HG03439 (cell line): ENCODE data around the gene ELK4.

ENCODE experiments used
- ATAC-seq: cut with Tn5 transposase; IDR thresholded peaks from one replicate; pipeline ENCODE4 v1.9.1; 2021; ENCODE audit warnings: mild to moderate bottlenecking, moderate library complexity; ENCODE audit not compliant: unreplicated experiment

The ELK4 gene

GRCh38 chr1:205630651-205631009 is 1.2 kb downstream of the ELK4 start:
- no peak for ATAC-seq

GRCh38 chr1:205630241-205630640 is 1.6 kb downstream of the ELK4 start:
- ATAC-seq: no peak

- no peak for ATAC-seq
Measured at GRCh38 chr1:205629751-205630150, 2.1 kb downstream of the ELK4 start.

- ATAC-seq: no peak
Measured at GRCh38 chr1:205627956-205628355, 3.9 kb downstream of the ELK4 start.

DNA sequence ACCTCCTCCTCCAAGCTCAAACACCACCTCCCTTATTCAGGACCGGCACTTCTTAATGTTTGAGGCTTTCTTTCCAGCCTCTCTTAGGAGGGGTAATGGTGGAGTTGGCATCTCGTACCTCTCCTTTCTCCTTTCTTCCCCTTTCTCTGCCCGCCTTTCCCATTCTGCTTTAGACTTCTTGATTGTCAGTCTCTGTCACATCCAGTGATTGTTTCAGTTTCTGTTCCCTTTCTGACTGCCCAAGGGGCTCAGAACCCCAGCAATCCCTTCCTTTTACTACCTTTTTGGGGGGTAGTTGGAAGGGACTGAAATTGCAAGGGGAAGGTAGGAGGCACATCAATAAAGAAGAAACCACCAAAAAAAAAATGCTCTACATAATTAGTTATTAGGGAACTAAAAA is 5.6 kb downstream of the ELK4 start:
- no peak for ATAC-seq

DNA sequence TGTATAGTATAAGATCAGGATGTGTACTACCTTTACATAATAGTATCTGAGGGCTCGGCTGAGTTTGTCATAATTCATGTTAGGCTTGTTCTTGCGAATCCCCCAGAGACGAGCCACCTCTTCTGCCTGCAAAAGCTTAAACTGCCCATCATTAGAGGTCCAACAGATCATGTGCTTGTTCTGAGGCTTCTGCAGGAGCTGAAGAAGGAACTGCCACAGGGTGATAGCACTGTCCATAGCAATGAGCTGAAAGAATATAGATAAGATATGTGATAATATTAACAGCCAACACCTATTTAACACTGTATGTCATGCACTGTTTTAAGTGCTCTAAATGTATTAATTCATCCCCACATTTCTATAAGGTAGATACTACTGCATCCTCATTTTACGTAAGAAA is 8.2 kb downstream of the ELK4 start:
- ATAC-seq: no peak

- no peak for ATAC-seq
Measured at GRCh38 chr1:205620269-205620668, 11.5 kb downstream of the ELK4 start.

DNA sequence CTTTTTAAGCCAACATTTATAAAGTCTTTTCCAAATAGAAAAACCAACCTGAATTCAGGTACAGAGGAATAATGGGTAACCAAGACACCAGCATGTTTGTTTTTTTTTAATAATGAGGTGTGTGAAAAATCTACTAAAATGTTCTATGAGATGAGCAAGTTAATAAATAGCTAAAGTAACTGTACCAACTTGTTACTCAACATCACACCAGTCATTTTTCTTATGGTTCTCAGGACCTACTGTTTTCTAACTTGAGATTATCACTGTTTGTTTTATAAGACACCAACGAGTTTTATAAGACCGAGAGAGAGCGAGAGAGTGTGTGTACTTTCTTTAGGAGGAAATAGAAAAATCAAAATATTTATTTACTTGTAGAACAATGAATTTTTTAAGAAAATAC is 12.4 kb downstream of the ELK4 start:
- no peak for ATAC-seq

DNA sequence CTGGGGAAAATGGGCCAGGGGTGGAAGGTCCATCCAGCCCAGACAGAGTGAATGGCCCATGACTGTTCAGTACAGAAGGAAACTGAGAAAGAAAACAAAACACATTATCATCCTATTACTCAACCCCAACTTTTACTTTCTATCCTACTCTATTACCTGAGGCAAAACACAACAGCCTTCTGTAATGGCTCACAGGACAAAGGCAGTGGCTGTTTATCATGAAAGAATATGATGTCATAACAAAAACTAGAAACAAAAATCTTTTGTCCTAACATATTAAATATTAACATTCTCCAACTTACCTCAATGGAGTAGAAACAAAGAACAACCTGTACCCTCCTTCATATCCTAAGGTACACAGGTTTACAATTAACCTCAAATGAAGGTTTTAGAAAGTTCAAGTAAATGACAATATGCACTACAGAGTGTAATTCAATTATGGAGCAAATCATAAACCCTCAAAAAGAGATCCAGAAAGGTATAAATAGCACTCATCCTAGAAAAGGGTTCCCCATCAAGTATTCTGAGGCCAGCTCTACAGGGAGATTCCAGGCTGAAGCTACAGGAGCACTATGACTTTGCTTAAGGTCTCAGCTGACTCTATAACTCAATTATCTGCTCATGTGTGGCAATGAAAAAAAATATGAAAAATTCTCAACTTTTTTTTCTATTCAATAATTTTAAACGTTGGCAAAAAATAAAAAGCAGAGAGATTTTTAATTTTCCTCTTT is 15.1 kb downstream of the ELK4 start:
- ATAC-seq: no peak

- no peak for ATAC-seq
Measured at GRCh38 chr1:205615789-205616188, 16.0 kb downstream of the ELK4 start.

GRCh38 chr1:205613854-205614412 is 17.9 kb downstream of the ELK4 start:
- ATAC-seq: no peak

DNA sequence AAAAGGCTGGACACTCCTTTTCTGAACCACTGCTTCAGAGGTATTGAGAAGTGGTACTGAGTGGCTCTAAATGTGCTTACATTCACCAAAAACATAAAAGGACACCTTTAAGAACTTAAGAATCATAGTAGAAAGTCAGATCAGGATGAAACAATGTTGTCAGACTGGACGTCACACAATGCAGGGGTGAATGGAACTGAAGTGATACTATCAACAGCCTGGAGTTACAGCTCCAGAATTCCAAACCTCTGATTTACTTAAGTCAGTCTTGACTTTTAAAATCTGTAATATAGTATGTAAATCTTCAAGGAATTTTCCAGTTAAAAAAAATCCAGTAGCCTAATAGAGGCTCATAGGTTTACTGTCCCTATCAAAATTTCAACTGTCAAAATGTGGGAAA is 19.3 kb downstream of the ELK4 start:
- no peak for ATAC-seq

DNA sequence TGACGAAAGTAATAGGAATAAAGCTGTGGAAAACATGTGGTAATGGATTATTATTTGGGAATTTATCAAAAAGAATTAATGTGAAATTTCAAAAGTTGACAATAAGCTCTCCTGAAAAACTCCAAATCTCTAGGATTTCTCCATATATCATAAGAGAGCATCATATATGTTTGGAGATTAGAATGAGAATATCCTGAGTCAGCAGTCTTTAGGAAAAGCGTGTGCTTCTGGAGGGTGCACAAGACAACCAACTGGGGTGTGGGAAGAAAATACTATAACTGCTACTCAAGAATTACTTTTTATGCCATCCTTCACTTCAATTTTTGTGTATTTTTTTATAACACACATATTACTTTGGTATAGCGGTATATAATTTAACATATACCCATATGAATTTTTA is 19.7 kb downstream of the ELK4 start:
- no peak for ATAC-seq

GRCh38 chr1:205610901-205611466 is 20.8 kb downstream of the ELK4 start:
- ATAC-seq: no peak

GRCh38 chr1:205610036-205610435 is 21.8 kb downstream of the ELK4 start:
- no peak for ATAC-seq

GRCh38 chr1:205604825-205605505 is 26.8 kb downstream of the ELK4 start:
- ATAC-seq: no peak

GRCh38 chr1:205604059-205604458 is 27.8 kb downstream of the ELK4 start:
- ATAC-seq: no peak

GRCh38 chr1:205601205-205601604 is 30.6 kb downstream of the ELK4 start:
- no peak for ATAC-seq

DNA sequence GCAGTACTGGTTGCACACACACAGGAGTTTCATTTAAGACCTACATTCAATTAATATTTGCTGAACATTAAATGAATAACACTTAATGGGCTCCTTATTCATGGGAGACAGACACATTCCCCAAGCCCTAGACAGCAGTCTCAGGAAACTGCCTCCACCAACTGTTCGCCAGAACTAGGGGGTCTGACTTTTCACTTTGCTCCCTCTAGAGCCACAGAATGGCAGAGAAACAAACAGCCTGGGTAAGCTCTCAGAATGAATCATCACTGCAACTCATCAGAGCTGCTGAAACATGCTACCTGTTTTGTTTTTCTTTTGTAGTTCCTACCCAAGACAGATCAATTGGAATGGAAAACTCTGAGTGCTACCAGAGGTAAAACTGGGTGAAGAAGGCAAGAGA is 31.7 kb downstream of the ELK4 start:
- ATAC-seq: peak; percentile 47

- no peak for ATAC-seq
Measured at GRCh38 chr1:205599669-205600042, 32.2 kb downstream of the ELK4 start.

- no peak for ATAC-seq
Measured at GRCh38 chr1:205598841-205599668, 32.8 kb downstream of the ELK4 start.
